NB4 (cell line): Measurements from ENCODE around the gene MEF2C.

Source experiments
- DNase-seq: peaks from one replicate; pipeline ENCODE4 v3.0.0; 2010; ENCODE audit warnings: low read depth
- H3K4me3 ChIP-seq: one replicate; pipeline ENCODE4 v1.5.1; 2011; ENCODE audit warnings: mild to moderate bottlenecking, low read depth, low read length, moderate library complexity
- CTCF ChIP-seq: IDR thresholded peaks from one replicate; pipeline ENCODE4 v1.5.1; 2012; ENCODE audit warnings: low read depth, low read length
- MAX ChIP-seq: IDR thresholded peaks from 2 replicates; pipeline ENCODE4 v1.6.1; 2011; ENCODE audit warnings: low read depth, low read length
- MYC ChIP-seq: IDR thresholded peaks from 2 replicates; pipeline ENCODE4 v1.6.1; 2011; ENCODE audit warnings: low read depth, low read length
- POLR2A ChIP-seq: IDR thresholded peaks from 2 replicates; pipeline ENCODE4 v1.6.1; 2011; ENCODE audit warnings: mild to moderate bottlenecking; ENCODE audit not compliant: insufficient read length; ENCODE audit errors: extremely low read depth

Gene MEF2C

GRCh38 chr5:88686726-88687125 is 196.3 kb downstream of the MEF2C start:
- H3K4me3 ChIP-seq, result no peak overlapping the region
- no peak for DNase-seq
- TF ChIP-seq POLR2A, result no peak
- TF ChIP-seq CTCF, result no peak
- TF ChIP-seq MYC, result no peak
- TF ChIP-seq MAX, result no peak

GRCh38 chr5:88685591-88686541 is 197.1 kb downstream of the MEF2C start:
- H3K4me3 ChIP-seq, result no peak overlapping the region
- no peak for DNase-seq
- no peak for TF ChIP-seq MAX
- TF ChIP-seq POLR2A, result no peak
- TF ChIP-seq CTCF, result no peak
- no peak for TF ChIP-seq MYC

GRCh38 chr5:88683506-88684135 is 199.4 kb downstream of the MEF2C start:
- TF ChIP-seq CTCF (peak; percentile 16), MYC (no peak), POLR2A (no peak)
- peak; percentile 55 for DNase-seq
- H3K4me3 ChIP-seq, result peak overlapping the region; percentile 25

- H3K4me3 ChIP-seq, result no peak overlapping the region
- TF ChIP-seq CTCF, result no peak
- no peak for TF ChIP-seq POLR2A
- no peak for TF ChIP-seq MAX
- no peak for TF ChIP-seq MYC
- no peak for DNase-seq
Observed at GRCh38 chr5:88682881-88683361, 200.1 kb downstream of the MEF2C start.

- no peak overlapping the region for H3K4me3 ChIP-seq
- TF ChIP-seq MAX (no peak), POLR2A (no peak), CTCF (no peak), MYC (no peak)
- DNase-seq, result no peak
Observed at GRCh38 chr5:88682131-88682530, 200.9 kb downstream of the MEF2C start.
